ENCODE results near the gene IRF2BP2.

The IRF2BP2 gene

DNA sequence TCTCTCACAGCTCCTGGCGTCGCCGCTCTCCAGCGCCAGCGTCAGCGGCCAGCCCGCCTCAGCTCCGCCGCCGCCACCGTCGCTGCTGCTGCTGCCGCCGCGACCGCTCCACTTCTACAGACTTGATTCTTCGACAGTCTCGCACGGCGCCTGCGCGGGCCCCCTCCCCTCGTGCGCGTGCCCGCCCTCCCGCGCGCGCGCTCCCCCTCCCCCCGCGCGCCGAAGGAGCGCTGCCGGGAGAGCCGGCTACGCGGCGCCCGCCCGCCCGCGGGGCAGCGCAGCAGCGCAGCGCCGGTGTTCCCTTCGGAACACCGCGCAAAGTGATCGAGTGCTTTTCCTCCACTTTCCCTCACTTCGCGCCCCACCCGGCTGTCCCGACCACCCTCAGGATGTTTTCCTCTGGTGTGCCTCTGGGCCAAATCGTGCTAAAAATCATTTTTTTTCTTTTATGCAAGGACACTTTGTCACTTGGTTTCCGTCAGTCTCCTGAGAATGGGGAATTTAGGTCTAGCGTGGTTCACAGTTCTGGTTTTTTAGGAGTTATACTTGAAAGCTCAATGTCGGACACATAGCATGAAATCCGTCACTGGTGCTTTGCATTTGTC, at the start of gene IRF2BP2:
Gene IRF2BP2, minus strand, starts transcription at position 118 of the 605 bp plus-strand sequence. CDS start 684 bp downstream, outside the sequence.
- Histone ChIP-seq H3K4me3 (ENCODE audit: low read depth, low read length) (peak within 1 kb of the TSS; percentile 99), H3K27ac (peak within 1 kb of the TSS; percentile 100), H3K27me3 (ENCODE audit: control insufficient read depth, insufficient read depth, low read length) (no peaks in the 10 kb centered on the region), H3K4me2 (ENCODE audit: low read length) (peak within 1 kb of the TSS; percentile 100), H3K4me1 (peaks cover 20% of the 10 kb centered on the region), H3K9me3 (ENCODE audit: control insufficient read depth, low read length) (no peaks in the 10 kb centered on the region), H3K79me2 (peaks cover 16% of the 10 kb centered on the region), H3K36me3 (ENCODE audit: control insufficient read depth, insufficient read depth, low read length) (peaks cover 16% of the 10 kb centered on the region), H3K9ac (peak within 1 kb of the TSS; percentile 72), H2AFZ (peak within 1 kb of the TSS; percentile 79)
- TF ChIP-seq, protein P1, sequence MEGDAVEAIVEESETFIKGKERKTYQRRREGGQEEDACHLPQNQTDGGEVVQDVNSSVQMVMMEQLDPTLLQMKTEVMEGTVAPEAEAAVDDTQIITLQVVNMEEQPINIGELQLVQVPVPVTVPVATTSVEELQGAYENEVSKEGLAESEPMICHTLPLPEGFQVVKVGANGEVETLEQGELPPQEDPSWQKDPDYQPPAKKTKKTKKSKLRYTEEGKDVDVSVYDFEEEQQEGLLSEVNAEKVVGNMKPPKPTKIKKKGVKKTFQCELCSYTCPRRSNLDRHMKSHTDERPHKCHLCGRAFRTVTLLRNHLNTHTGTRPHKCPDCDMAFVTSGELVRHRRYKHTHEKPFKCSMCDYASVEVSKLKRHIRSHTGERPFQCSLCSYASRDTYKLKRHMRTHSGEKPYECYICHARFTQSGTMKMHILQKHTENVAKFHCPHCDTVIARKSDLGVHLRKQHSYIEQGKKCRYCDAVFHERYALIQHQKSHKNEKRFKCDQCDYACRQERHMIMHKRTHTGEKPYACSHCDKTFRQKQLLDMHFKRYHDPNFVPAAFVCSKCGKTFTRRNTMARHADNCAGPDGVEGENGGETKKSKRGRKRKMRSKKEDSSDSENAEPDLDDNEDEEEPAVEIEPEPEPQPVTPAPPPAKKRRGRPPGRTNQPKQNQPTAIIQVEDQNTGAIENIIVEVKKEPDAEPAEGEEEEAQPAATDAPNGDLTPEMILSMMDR (IDR thresholded peaks at IDR 0.05) = no peak

DNA sequence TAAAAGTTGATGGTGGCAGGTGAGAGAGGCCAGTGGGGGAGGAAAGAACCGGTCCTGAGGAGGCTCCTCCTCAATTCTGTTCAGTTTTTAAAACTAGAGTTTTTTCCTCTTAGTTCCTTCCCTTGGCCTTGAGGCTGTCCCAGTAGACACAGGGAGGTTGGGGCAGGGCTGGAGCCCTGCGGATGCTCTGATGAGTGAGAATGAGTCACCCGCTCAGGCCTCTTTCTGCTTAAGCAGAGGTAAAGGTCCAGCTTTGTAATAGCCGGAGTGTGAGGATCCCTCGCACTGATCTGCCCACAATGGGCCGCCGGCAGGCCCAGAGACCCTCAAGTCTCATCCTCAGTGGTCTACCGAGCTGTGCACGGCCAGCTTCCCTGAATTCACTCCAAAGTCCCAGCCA, 49.6 kb upstream of the IRF2BP2 start:
- H3K79me2 ChIP-seq = no peaks in the 10 kb centered on the region
- H3K27ac ChIP-seq = no peak overlapping the region
- H3K9ac ChIP-seq = no peak overlapping the region
- H3K36me3 ChIP-seq (ENCODE audit: control insufficient read depth, insufficient read depth, low read length) = no peaks in the 10 kb centered on the region
- TF ChIP-seq, protein P1 (IDR thresholded peaks at IDR 0.05) = no peak
- no peak overlapping the region for H3K4me3 ChIP-seq (ENCODE audit: low read depth, low read length)
- H3K27me3 ChIP-seq (ENCODE audit: control insufficient read depth, insufficient read depth, low read length) = no peaks in the 10 kb centered on the region
- no peak overlapping the region for H3K4me2 ChIP-seq (ENCODE audit: low read length)
- no peaks in the 10 kb centered on the region for H3K9me3 ChIP-seq (ENCODE audit: control insufficient read depth, low read length)
- peaks cover 3% of the 10 kb centered on the region for H3K4me1 ChIP-seq
- H2AFZ ChIP-seq = no peak overlapping the region

DNA sequence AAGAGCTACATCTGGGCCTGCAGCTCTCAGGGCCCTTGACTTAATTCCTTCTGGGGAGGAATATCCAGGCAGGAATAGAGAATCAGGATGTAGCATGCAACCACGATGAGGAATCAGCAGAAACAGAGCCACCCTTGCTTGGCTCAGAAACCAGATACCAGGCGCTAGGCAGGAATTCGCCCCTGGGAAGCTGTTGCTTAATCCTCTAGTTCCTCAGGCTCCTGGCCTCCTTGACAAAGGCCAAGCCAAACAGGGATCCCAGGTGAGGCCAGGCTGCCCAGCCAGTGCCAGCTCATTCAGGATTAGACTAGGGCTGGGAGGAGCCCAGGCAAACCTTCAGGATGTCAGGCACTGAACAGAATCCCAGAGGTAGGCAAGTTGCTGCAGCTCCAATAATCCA, 48.2 kb upstream of the IRF2BP2 start:
- no peak overlapping the region for H3K4me3 ChIP-seq (ENCODE audit: low read depth, low read length)

DNA sequence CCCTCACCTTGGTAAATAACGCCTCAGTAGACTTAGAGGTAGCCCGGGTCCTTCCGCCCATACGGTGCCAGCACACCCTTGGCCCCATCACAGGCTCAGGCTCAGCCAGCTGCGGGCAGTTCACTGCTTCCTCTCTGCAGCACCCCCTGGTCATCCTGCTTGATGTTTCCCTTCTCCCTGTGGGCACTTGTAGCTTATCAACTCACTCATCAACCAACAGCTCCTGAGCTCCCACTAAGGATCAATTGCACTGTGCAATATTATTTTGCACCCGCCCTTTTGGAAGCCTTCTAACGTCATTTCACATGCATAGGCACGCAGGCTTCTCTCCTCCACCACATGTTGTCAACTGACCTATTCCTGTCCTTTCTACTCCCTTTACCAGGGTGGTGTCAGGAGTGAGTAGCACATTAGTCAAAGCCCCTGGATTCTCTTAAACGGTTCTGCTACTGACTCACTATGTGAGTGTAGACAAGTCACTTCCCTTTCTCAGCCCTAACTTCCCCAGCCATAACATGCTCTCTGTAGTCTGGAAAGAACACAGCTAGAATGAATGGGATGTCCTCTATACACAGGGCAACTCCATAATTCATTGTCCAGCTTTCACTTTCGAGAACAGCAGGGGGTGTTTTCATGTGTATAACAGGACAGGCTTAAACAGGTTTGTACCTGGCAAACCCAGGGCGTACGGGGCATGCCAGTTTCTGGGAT, 47.1 kb upstream of the IRF2BP2 start:
- Histone ChIP-seq H3K79me2 (no peaks in the 10 kb centered on the region), H3K9ac (no peak overlapping the region), H3K9me3 (ENCODE audit: control insufficient read depth, low read length) (no peaks in the 10 kb centered on the region), H3K4me2 (ENCODE audit: low read length) (no peak overlapping the region), H2AFZ (no peak overlapping the region), H3K4me3 (ENCODE audit: low read depth, low read length) (no peak overlapping the region), H3K27me3 (ENCODE audit: control insufficient read depth, insufficient read depth, low read length) (no peaks in the 10 kb centered on the region), H3K4me1 (peaks cover 3% of the 10 kb centered on the region), H3K27ac (no peak overlapping the region), H3K36me3 (ENCODE audit: control insufficient read depth, insufficient read depth, low read length) (no peaks in the 10 kb centered on the region)
- TF ChIP-seq, protein P1 (IDR thresholded peaks at IDR 0.05) = no peak

More for the DNA sequence above, 48.2 kb upstream of the IRF2BP2 start:
- peak overlapping the region; percentile 0 for H2AFZ ChIP-seq
- TF ChIP-seq, protein P1 (IDR thresholded peaks at IDR 0.05) = no peak
- H3K36me3 ChIP-seq (ENCODE audit: control insufficient read depth, insufficient read depth, low read length) = no peaks in the 10 kb centered on the region
- H3K27me3 ChIP-seq (ENCODE audit: control insufficient read depth, insufficient read depth, low read length) = no peaks in the 10 kb centered on the region
- no peaks in the 10 kb centered on the region for H3K79me2 ChIP-seq
- no peak overlapping the region for H3K4me2 ChIP-seq (ENCODE audit: low read length)
- H3K9ac ChIP-seq = no peak overlapping the region
- H3K9me3 ChIP-seq (ENCODE audit: control insufficient read depth, low read length) = no peaks in the 10 kb centered on the region
- H3K4me1 ChIP-seq = peaks cover 3% of the 10 kb centered on the region
- no peak overlapping the region for H3K27ac ChIP-seq
